Glutamatergic neuron (in vitro differentiated cells): Measurements from ENCODE around the gene WNT7B. TPM values are rescaled to one million over a fixed set of nuclear protein-coding genes. Genes with fewer than 3 reads are reported as not detected.

Experiments
- DNase-seq: peaks from one replicate; pipeline ENCODE4 v3.0.0; 2022
- H3K27ac Mint-ChIP-seq: one replicate; pipeline ENCODE4 v1.8.0; 2020; ENCODE audit warnings: mild to moderate bottlenecking, mixed read lengths, inconsistent platforms; ENCODE audit not compliant: unreplicated experiment
- H3K27me3 Mint-ChIP-seq: one replicate; pipeline ENCODE4 v1.8.0; 2020; ENCODE audit warnings: mild to moderate bottlenecking, moderate library complexity, mixed read lengths, inconsistent platforms; ENCODE audit not compliant: unreplicated experiment
- H3K36me3 Mint-ChIP-seq: one replicate; pipeline ENCODE4 v1.8.0; 2020; ENCODE audit warnings: mild to moderate bottlenecking, mixed read lengths, inconsistent platforms; ENCODE audit not compliant: unreplicated experiment
- H3K4me1 Mint-ChIP-seq: one replicate; pipeline ENCODE4 v1.8.0; 2020; ENCODE audit warnings: mild to moderate bottlenecking, low read depth, mixed read lengths, inconsistent platforms; ENCODE audit not compliant: unreplicated experiment
- H3K4me3 Mint-ChIP-seq: one replicate; pipeline ENCODE4 v1.8.0; 2020; ENCODE audit warnings: mild to moderate bottlenecking, mixed read lengths, inconsistent platforms; ENCODE audit not compliant: unreplicated experiment
- H3K9me3 Mint-ChIP-seq: one replicate; pipeline ENCODE4 v1.8.0; 2020; ENCODE audit warnings: mild to moderate bottlenecking, moderate library complexity, mixed read lengths, inconsistent platforms; ENCODE audit not compliant: unreplicated experiment
- total RNA-seq: library from RNA; stranded (reverse); fragmentation: NEBNext Ultra II Directional; extraction: Animal tissue kit (Norgen Biotek cat#: 25700); gene quantifications from one replicate; pipeline ENCODE4 v1.2.1, GENCODE V29; 2021; ENCODE audit not compliant: unreplicated experiment
- TF ChIP-seq, protein P1 (sequence below): fragments of 200-600 bp; sonication (generic); IDR thresholded peaks from one replicate; pipeline ENCODE4 v1.5.0; 2021; ENCODE audit not compliant: partially characterized antibody, unreplicated experiment

The WNT7B gene
- total RNA-seq, 1 donor from 2014 or later: 0.37 TPM

DNA sequence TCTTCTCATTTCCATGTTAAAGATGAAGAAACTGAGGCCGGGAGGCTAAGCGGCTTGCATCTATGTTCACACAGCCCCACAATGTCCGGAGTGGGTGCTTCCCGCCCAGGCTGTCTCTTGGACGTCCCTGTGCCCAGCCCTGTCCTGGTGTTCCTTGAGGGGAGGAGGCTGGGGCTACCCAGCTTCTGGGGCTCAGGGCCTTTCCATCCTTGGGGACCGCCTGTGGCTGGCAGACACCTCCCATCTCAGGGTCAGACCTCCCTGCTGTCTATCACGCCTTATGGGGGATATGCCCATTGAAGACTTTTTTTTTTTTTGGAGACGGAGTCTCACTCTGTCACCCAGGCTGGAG lies 95.5 kb downstream of the WNT7B start:
- Mint-ChIP-seq H3K4me3 (no peak overlapping the region), H3K9me3 (peaks cover 2% of the 10 kb centered on the region), H3K27me3 (peaks cover 3% of the 10 kb centered on the region), H3K36me3 (no peaks in the 10 kb centered on the region), H3K4me1 (peaks cover 6% of the 10 kb centered on the region), H3K27ac (no peak overlapping the region)
- no peak for DNase-seq
- TF ChIP-seq, protein P1, sequence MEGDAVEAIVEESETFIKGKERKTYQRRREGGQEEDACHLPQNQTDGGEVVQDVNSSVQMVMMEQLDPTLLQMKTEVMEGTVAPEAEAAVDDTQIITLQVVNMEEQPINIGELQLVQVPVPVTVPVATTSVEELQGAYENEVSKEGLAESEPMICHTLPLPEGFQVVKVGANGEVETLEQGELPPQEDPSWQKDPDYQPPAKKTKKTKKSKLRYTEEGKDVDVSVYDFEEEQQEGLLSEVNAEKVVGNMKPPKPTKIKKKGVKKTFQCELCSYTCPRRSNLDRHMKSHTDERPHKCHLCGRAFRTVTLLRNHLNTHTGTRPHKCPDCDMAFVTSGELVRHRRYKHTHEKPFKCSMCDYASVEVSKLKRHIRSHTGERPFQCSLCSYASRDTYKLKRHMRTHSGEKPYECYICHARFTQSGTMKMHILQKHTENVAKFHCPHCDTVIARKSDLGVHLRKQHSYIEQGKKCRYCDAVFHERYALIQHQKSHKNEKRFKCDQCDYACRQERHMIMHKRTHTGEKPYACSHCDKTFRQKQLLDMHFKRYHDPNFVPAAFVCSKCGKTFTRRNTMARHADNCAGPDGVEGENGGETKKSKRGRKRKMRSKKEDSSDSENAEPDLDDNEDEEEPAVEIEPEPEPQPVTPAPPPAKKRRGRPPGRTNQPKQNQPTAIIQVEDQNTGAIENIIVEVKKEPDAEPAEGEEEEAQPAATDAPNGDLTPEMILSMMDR: no peak

DNA sequence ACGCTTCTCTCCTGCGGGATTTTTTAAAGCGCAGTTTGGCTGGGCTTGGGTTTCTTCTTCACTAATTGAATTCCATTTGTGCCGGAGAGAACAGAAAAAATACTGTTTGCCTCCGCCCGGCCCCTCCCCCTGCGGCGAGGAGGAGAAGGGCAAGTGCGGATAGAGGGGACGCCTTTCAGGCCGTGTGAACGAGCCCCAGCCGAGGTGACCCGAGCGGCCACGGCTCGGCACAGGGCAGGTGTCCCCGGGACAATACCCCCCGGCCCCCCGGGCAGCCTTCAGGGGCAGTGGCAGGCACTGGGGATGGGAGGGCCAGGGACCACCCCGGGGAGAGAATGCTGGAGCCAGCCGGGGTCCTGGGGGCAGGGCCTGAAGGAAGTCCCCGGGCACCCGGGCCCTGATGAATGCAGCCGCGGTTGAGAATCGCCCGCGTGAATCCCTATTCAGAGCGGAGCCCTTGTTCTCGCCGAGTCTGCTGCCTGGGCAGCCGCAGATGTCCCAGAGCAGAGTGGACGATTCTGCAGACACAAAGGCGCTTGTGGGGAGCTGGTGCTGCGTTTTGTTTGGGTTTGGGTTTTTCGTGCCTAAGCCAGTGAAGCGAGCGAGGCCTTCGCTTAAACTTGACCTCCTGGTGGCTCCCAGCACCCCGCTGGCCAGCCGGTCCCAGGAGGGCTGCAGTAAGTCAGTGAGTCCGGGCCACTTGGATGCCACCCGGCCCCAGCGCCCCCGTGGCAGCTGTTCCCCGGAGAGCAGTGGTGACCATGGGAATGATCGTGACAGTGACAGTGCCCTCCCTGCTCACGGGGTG lies 96.0 kb downstream of the WNT7B start:
- TF ChIP-seq, protein P1: no peak
- no peaks in the 10 kb centered on the region for H3K36me3 Mint-ChIP-seq
- H3K9me3 Mint-ChIP-seq: no peaks in the 10 kb centered on the region
- peaks cover 6% of the 10 kb centered on the region for H3K4me1 Mint-ChIP-seq
- no peak overlapping the region for H3K27ac Mint-ChIP-seq
- peak overlapping the region; percentile 11 for H3K4me3 Mint-ChIP-seq
- no peak for DNase-seq
- H3K27me3 Mint-ChIP-seq: peaks cover 3% of the 10 kb centered on the region

DNA sequence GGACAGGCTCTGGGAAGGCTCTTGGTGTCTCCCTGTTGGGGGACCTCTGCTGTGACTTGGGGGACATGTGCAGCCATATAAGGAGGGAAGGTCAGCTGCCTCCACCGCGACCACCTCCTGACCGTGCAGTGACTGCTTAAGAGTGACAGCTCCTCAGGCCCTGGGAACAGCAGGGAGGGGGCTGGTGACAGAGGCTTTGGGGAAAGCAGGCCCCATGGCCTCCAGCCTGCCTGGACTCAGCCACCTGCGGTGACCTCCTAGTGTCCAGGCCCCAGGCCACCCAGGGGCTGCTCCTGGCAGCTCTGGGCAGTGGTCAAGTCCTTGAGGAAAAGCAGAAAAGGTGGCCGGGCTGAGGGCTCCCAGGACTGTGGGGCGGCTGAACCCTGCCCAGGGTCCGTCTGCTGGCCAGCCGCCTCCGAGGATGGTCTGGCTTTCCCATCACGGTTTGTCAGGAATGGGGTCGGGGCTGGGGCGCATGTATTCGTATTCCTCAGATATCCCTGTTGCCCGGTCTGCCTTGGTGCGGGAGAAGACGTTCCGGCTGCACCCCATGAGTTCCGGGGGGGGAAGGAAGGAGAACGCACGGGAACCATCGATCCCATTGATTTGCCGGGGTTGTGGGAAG lies 96.8 kb downstream of the WNT7B start:
- H3K4me1 Mint-ChIP-seq: peaks cover 6% of the 10 kb centered on the region
- TF ChIP-seq, protein P1: no peak
- H3K4me3 Mint-ChIP-seq: peak overlapping the region; percentile 11
- H3K36me3 Mint-ChIP-seq: no peaks in the 10 kb centered on the region
- H3K27ac Mint-ChIP-seq: no peak overlapping the region
- DNase-seq: no peak
- H3K27me3 Mint-ChIP-seq: peaks cover 3% of the 10 kb centered on the region
- H3K9me3 Mint-ChIP-seq: no peaks in the 10 kb centered on the region

DNA sequence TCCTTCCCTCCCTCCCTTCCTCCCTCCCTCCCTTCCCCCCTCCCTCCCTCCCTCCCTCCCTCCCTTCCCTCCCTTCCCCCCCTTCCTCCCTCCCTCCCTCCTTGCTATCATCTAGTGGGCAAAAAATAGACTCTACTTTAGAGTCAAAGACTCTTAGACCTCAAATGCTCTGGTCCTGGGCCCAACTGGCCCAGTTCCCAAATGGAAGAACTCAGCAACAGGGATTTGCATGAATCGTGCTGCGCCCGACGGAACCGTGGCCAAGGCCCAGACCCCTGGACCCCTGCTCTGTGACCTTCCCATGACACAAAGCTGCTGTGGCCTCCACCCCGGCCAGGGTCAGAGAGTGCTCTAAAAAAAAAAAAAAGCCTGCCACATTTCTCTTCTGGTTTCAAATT lies 97.4 kb downstream of the WNT7B start:
- Mint-ChIP-seq H3K36me3 (peaks cover under 1% of the 10 kb centered on the region), H3K27ac (no peak overlapping the region), H3K9me3 (no peaks in the 10 kb centered on the region), H3K4me3 (no peak overlapping the region), H3K4me1 (peaks cover 6% of the 10 kb centered on the region), H3K27me3 (peaks cover 3% of the 10 kb centered on the region)
- TF ChIP-seq, protein P1: no peak
- no peak for DNase-seq
